ENCODE measurements around the gene NSMF.

The NSMF gene

GRCh38 chr9:137459152-137459600 lies at the start of gene NSMF:
NSMF (minus strand) TSS chr9:137459334; CDS start chr9:137459102, 232 bp downstream.
- DNase-seq (ENCODE audit: low read depth in 2 of 3, low spot score in 1 of 3), result peak; percentile 87 to 93 (median 92)

- DNase-seq (ENCODE audit: low read depth in 2 of 3, low spot score in 1 of 3), result no peak
These were observed 47.6 kb upstream of the NSMF start for GRCh38 chr9:137506702-137507171.

- DNase-seq (ENCODE audit: low read depth in 2 of 3, low spot score in 1 of 3), result no peak
These were observed 47.1 kb upstream of the NSMF start for GRCh38 chr9:137506274-137506673.

DNA sequence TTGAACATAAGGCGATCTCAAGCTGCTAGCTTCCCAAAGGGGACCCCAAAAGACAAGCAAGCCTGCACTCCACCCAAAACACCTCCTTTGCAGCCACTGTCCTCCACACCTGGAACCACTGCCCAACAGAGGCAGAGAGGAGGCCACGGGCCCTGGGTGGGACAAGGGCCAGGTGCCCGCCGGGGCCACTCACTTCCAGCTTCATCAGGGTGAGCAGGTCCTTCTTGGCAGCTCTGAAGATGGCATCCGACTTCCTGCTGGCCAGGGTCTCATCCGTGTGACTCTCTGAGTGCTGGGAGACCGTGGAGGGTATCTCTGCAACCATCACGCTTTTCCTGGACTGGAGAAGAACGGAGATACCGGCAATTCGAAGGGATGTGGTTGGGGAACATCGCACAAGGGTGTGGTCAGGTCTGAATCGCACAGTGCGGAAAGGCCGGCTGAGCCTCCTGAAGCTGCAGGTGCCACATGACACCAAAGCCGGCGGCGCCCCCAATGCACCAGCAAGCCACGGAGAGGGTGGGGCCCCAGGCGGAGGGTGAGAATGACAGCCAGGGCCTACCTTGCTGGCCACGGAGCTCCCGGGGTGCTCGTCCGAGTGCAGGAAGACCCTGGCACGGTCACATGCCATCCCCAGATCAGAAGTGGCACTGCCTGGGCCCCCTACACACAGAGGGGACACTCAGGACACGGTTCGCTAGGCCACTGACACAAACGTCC lies 46.4 kb upstream of the NSMF start:
- no peak for DNase-seq (ENCODE audit: low read depth in 2 of 3, low spot score in 1 of 3)

DNA sequence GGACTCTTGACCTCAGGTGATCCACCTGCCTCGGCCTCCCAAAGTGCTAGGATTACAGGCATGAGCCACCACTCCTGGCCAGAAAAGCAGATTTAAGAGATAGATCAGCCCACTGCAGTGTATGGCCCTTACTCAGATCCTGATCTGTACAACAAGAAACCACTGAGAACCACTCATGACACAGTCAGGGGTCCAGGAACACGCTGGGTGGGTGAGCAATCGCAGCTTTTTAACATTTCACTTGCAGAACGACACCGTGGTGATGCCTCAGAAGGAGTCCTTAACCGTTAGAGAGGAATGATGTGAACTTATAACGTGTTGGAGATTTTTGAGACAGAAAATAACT lies 45.3 kb upstream of the NSMF start:
- no peak for DNase-seq (ENCODE audit: low read depth in 2 of 3, low spot score in 1 of 3)

DNA sequence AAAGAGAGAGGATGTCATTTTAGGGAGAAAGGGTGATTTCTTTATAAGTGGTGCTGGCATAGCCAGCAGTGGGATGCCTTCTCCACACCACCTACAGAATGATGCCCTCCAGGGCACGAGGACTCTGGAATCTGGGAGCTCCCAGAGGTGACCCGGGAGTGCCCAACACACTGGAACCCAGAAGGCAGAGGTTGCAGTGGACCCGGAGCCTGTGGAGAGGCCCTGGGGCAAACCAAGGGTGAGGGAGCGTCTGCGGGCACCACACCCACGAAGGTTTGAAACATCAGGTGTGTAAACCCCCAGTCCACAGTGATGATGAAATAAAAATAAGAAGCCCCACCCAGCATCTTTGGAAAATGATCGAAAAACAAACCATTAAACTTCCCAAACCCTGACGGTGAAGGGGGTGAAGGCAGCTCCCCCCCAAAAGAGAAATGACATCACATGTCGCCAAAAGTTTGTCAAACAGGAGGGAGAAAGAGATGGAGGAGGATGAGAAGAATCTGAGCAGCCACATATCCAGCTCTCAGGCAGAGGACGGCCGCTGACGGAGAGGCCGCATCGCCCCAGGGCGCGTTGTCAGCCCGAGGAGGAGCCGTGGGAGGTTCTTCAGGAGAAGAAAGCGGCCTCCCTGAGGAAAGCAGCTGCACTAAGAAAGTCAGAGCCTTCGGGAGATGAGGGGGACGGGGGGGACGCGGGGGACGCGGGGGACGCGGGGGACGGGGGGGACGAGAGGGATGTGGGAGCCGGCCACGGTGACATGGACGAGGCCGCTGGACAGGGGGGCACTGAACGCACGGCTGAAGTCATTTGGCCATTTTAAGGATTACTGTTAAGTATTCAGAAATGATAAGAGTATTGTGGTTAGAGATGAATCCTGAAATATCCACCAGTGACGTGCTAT lies 43.1 kb upstream of the NSMF start:
- DNase-seq (ENCODE audit: low read depth in 2 of 3, low spot score in 1 of 3), result no peak

DNA sequence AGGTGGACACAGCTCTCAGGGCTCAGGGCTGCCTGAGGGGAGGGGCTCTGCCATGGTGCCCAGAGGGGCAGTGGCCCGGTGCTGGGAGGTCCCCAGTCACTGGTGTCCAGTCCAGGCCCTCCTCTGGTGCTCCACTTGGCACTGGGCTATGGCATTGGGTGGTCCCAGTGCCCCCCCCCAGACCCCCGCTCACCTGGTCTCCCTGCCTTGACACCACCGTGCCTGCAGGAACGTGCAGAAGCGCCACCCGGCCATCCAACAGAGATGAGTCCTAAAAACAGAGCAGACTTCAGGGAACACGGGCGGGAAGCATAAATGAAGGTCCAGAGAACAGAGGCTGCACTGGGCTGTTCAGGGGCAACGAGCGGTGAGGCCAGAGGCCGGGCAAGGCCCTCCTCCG lies 42.3 kb upstream of the NSMF start:
- DNase-seq (ENCODE audit: low read depth in 2 of 3, low spot score in 1 of 3), result no peak

DNA sequence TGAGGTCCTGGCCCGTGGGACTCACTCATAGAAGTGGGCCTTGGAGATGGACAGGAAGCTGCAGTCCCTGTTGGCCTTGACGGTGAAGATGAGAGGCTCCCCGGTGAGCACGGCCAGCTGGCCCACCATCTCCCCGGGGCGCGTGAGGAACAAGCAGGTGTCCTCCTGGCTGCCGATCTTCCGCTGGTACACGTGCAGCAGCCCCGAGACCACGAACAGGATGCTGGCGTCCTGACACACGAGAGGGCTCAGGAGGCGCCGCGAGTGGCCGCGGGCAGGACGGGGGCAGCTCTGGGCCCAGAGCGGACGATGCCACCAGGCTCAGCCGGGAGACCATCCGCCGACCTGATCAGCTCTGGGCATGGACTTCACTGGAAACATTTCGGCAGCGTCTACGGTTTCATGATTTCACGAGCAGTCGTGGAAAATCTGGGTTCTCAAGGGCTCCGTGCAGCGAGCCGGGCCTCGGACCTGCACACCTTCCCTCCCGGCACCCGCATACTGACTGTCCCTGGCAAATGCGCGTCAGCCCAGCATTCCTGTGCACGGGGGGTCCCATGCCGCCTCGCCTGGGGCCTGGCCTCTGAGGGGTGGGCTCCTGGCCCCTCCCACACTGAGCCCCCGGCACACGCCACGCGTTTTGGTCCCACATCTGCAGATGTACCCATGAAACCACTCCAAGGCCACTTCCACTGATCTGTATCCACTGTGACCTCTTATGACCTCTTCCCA lies 41.7 kb upstream of the NSMF start:
- no peak for DNase-seq (ENCODE audit: low read depth in 2 of 3, low spot score in 1 of 3)

DNA sequence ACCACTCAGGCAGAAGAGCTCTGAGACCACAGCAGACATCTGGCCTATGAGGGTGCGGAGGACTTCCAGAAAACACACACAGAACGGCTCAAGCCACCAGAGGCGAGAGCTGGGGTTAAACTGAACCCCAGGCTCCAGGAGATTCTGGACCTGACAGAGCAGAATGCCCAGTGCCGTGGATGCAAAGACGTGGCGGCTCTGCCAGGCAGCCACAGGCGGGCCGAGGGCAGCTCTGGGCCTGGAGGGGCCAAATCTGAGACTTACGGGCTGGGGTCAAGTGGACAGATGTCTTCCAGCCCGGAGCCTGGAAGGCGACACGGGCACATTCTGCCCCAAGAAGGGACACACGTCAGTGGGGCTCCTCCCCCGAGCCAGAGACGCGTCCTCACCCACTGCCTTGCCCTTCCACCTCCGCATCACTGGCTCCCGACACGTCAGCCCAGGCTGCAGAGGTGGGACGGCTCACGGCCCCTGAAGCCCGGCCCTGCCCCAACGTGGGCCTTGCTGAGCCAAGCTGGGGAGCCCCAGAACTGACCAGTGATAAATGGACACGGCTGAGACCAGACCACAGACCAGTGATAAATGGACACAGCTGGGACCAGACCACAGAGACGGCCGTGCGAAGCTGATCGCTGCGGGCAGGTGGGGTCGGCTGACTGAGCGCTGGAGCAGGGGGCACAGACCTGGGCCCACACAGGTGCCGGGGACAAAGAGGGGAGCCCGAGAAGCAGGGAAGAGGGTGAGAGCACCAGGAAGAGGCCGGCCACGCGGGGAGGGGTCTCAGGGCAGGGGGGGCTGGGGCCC lies 40.9 kb upstream of the NSMF start:
- no peak for DNase-seq (ENCODE audit: low read depth in 2 of 3, low spot score in 1 of 3)

GRCh38 chr9:137499416-137499815 lies 40.3 kb upstream of the NSMF start:
- DNase-seq (ENCODE audit: low read depth in 2 of 3, low spot score in 1 of 3), result no peak

- DNase-seq (ENCODE audit: low read depth in 2 of 3, low spot score in 1 of 3), result no peak
These were observed 39.6 kb upstream of the NSMF start for GRCh38 chr9:137498720-137499150.

GRCh38 chr9:137497921-137498719 lies 39.0 kb upstream of the NSMF start:
- no peak for DNase-seq (ENCODE audit: low read depth in 2 of 3, low spot score in 1 of 3)

DNA sequence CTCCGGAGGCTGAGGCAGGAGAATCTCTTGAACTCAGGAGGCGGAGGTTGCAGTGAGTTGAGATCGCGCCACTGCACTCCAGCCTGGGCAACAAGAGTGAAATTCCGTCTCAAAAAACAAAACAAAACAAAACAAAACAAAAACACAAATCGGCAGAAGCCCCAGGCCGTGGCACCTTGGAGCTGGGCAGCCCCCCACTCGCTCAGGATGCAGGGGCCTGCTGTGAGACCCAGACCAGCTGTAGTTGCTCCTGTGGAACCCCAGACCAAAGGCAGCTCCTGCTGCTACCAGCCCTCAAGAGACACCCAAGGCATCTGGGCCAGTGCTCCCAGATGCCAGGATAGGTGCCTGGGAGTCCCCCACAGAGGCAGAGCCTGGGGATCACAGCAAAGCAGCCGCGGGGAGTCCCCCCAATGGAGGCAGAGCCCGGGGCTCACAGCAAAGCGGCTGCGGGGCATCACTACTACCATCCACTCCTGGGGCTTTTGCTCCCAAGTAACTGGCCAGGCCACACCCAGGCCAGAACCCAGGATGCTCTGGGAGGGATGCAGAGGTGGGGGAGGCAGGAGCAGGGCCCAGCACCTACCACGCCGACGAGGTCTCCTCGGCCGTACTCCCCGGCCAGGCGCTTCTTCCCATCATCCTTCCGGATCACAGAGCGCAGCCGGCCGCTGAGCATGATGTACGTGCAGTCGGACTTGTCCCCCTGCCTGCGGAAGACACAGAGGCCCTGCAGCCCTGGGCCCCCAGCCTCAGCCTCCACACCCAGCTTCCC lies 37.7 kb upstream of the NSMF start:
- no peak for DNase-seq (ENCODE audit: low read depth in 2 of 3, low spot score in 1 of 3)

GRCh38 chr9:137494550-137495351 lies 35.6 kb upstream of the NSMF start:
- no peak for DNase-seq (ENCODE audit: low read depth in 2 of 3, low spot score in 1 of 3)

- no peak for DNase-seq (ENCODE audit: low read depth in 2 of 3, low spot score in 1 of 3)
These were observed 35.0 kb upstream of the NSMF start for GRCh38 chr9:137494104-137494544.

DNA sequence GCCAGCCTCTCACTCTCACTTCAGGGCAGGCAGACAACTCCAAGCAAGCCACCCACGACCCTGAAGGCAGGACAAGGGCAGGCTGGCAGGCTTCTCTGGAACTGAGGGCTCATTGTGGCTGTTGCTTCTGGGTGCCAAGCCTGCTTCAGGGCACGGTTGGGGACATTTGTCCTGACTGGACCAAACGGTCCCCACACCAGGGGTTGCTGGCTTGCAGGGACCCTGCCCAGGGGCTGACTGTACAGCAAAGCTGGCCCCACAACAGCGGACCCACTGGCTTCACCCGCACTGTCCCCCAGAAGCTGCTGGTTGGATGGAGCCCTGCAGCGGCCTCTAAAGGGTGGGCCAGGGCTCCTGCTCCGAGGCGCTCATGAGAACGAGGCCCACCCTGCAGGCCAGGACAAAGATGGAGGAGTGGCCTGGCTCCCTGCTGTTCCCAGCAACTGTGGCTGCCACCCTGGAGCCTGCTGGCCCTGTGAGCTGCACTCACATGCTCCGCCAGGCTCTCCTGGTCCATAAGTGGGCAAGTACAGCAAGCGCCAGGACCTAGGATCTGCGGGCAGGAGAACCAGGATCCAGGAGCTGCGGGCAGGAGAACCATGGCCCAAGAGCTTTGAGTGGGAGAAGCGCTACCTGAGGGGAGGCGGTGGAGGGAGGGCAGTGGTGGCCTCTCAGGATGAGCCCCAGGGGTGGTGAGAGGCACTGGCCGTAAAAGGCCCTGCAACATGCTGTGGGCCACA lies 34.4 kb upstream of the NSMF start:
- no peak for DNase-seq (ENCODE audit: low read depth in 2 of 3, low spot score in 1 of 3)
